Smooth muscle cell (in vitro differentiated cells): ENCODE measurements around the gene CCDC33. TPM values are rescaled to one million over a fixed set of nuclear protein-coding genes. Genes with fewer than 3 reads are reported as not detected.

ENCODE experiments used
- DNase-seq: peaks from one replicate; lab custom pipeline; 2025; ENCODE audit not compliant: unreplicated experiment; lab: John Stamatoyannopoulos, UW
- H2AFZ ChIP-seq: fragments of 200-600 bp; sonication (generic); 2 replicates; pipeline ENCODE4 v1.6.0; 2016; ENCODE audit warnings: antibody characterized with exemption, low read depth, mild to moderate bottlenecking
- H3F3A ChIP-seq: fragments of 200-600 bp; sonication (generic); 2 replicates; pipeline ENCODE4 v1.6.0; 2017; ENCODE audit warnings: antibody characterized with exemption, low read depth
- H3K27ac ChIP-seq: fragments of 200-600 bp; sonication (generic); 2 replicates; pipeline ENCODE4 v1.5.1; 2016; ENCODE audit warnings: low read depth, mild to moderate bottlenecking
- H3K27me3 ChIP-seq: fragments of 200-600 bp; sonication (generic); 2 replicates; pipeline ENCODE4 v1.6.1; 2016; ENCODE audit warnings: low read depth, mild to moderate bottlenecking
- H3K36me3 ChIP-seq: fragments of 200-600 bp; sonication (generic); 2 replicates; pipeline ENCODE4 v1.5.1; 2016; ENCODE audit warnings: low read depth
- H3K4me1 ChIP-seq: fragments of 200-600 bp; sonication (generic); 2 replicates; pipeline ENCODE4 v1.5.1; 2016; ENCODE audit warnings: low read depth
- H3K4me2 ChIP-seq: fragments of 200-600 bp; sonication (generic); 2 replicates; pipeline ENCODE4 v1.6.0; 2016; ENCODE audit warnings: mild to moderate bottlenecking
- H3K4me3 ChIP-seq: fragments of 200-600 bp; sonication (generic); 2 replicates; pipeline ENCODE4 v1.5.1; 2016; ENCODE audit warnings: mild to moderate bottlenecking
- H3K79me2 ChIP-seq: fragments of 200-600 bp; sonication (generic); 2 replicates; pipeline ENCODE4 v1.6.0; 2016; ENCODE audit warnings: low read depth, mild to moderate bottlenecking
- H3K9ac ChIP-seq: fragments of 200-600 bp; sonication (generic); 2 replicates; pipeline ENCODE4 v1.6.0; 2016; ENCODE audit warnings: low read depth
- H3K9me3 ChIP-seq: fragments of 200-600 bp; sonication (generic); replicated peaks from 2 replicates; pipeline ENCODE4 v1.5.1; 2016; ENCODE audit warnings: low read depth
- H4K20me1 ChIP-seq: fragments of 200-600 bp; sonication (generic); 2 replicates; pipeline ENCODE4 v1.6.0; 2016; ENCODE audit warnings: low read depth
- WGBS: methylation state at CpG from one replicate; pipeline ENCODE4 v1.1.7; 2016; ENCODE audit warnings: low lambda C conversion rate; 5-methylcytosine and 5-hydroxymethylcytosine counted together
- polyA plus RNA-seq: library from polyadenylated mRNA; unstranded; fragments of >200 nt; fragmentation: Nextera tagmentation; extraction: Ambion mirVana; gene quantifications from 2 replicates; pipeline ENCODE4 v1.2.1, GENCODE V29; 2016
- total RNA-seq: library from RNA; depleted of rRNA; stranded (reverse); fragments of >200 nt; gene quantifications from 2 replicates; pipeline ENCODE4 v1.2.3, GENCODE V29; 2014
- TF ChIP-seq, protein P1 (sequence below): fragments of 200-600 bp; sonication (generic); IDR thresholded peaks from 2 replicates; pipeline ENCODE4 v1.5.1; 2017; ENCODE audit warnings: borderline replicate concordance, mild to moderate bottlenecking, antibody characterized with exemption; ENCODE audit not compliant: insufficient read depth, poor library complexity, severe bottlenecking

Gene CCDC33
- total and polyA plus RNA-seq, 2 experiments from 2014 or later: 3.8 to 5.8 TPM

GRCh38 chr15:74245342-74245931, 9.3 kb downstream of the CCDC33 start:
- H3K9ac ChIP-seq: no peak overlapping the region
- TF ChIP-seq, protein P1, sequence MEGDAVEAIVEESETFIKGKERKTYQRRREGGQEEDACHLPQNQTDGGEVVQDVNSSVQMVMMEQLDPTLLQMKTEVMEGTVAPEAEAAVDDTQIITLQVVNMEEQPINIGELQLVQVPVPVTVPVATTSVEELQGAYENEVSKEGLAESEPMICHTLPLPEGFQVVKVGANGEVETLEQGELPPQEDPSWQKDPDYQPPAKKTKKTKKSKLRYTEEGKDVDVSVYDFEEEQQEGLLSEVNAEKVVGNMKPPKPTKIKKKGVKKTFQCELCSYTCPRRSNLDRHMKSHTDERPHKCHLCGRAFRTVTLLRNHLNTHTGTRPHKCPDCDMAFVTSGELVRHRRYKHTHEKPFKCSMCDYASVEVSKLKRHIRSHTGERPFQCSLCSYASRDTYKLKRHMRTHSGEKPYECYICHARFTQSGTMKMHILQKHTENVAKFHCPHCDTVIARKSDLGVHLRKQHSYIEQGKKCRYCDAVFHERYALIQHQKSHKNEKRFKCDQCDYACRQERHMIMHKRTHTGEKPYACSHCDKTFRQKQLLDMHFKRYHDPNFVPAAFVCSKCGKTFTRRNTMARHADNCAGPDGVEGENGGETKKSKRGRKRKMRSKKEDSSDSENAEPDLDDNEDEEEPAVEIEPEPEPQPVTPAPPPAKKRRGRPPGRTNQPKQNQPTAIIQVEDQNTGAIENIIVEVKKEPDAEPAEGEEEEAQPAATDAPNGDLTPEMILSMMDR: no peak
- no peaks in the 10 kb centered on the region for H3K27me3 ChIP-seq
- DNase-seq: no peak
- no peaks in the 10 kb centered on the region for H3K9me3 ChIP-seq
- H3K4me3 ChIP-seq: peak overlapping the region; percentile 27
- no peaks in the 10 kb centered on the region for H3K79me2 ChIP-seq
- WGBS: 6% methylated on average over 33 of the region's 36 CpGs
- peaks cover 10% of the 10 kb centered on the region for H3K4me1 ChIP-seq
- H3K4me2 ChIP-seq: peak overlapping the region; percentile 71
- no peak overlapping the region for H2AFZ ChIP-seq
- no peaks in the 10 kb centered on the region for H3K36me3 ChIP-seq
- peaks cover 2% of the 10 kb centered on the region for H3F3A ChIP-seq
- H4K20me1 ChIP-seq: no peaks in the 10 kb centered on the region
- no peak overlapping the region for H3K27ac ChIP-seq

DNA sequence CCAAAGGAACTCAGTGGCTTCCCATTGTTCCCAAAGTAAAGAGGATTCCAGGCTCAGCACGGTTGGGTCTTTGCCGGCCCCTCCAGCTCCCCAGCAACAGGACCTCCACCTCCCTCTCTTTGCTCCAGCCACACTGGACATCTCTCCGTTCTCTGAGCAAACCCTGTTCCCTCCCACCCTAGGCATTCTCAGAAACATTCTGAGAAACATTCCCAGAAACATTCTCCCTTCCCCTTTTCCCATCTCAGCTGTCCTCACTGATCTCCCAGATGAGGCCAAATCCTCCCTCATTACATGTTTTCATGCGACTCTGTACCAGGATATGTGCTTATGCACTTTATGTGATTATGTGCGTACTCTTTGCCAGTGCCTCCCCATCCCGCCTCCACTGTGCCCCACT, 14.1 kb downstream of the CCDC33 start:
- no peak overlapping the region for H3K9ac ChIP-seq
- H3K9me3 ChIP-seq: no peaks in the 10 kb centered on the region
- no peak overlapping the region for H3K4me3 ChIP-seq

DNA sequence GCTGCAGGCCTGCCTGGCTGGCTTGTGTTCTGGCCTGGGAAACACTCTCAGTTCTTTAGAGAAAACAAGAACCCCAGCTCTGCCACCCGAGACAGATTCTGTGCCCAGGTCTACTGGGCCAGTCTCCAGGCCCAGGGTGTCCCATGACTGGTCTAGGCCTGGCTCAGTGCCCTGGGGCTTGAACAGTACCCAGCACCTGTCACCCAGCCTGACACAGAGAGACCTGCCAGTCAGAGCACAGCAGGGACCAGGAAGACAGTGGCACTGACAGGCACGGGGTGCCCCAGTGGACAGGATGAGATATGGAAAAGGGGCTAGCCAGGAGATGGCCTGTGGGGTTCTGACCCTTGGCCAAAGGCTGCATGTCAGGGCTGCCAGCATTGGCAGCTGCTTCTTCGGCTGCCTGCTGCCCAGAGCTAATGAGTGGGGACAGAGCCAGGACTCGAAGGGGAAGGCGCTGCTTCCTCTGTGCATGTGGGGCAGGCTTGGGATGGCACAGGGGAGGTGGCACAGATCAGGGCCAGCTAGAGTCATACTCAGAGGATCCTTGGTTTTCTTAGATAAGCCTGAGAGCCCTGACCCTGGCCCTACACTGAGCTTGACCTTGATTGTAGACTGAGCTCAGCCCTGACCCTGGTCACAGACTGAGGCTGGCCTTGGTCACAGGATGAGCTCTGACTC, 15.1 kb downstream of the CCDC33 start:
- no peak for DNase-seq
- Histone ChIP-seq H3K4me2 (no peak overlapping the region), H2AFZ (no peak overlapping the region), H3K27ac (no peak overlapping the region), H4K20me1 (no peaks in the 10 kb centered on the region), H3K4me3 (no peak overlapping the region), H3K36me3 (no peaks in the 10 kb centered on the region), H3K79me2 (no peaks in the 10 kb centered on the region), H3F3A (peaks cover 4% of the 10 kb centered on the region), H3K9ac (no peak overlapping the region), H3K4me1 (no peaks in the 10 kb centered on the region), H3K27me3 (no peaks in the 10 kb centered on the region), H3K9me3 (no peaks in the 10 kb centered on the region)
- TF ChIP-seq, protein P1: no peak
- 91% methylated on average over 5 of the region's 5 CpGs for WGBS

More for the DNA sequence above, 14.1 kb downstream of the CCDC33 start:
- WGBS: 82% methylated on average over 6 of the region's 6 CpGs
- Histone ChIP-seq H3K27ac (no peak overlapping the region), H3F3A (peaks cover 4% of the 10 kb centered on the region), H2AFZ (no peak overlapping the region), H3K79me2 (no peaks in the 10 kb centered on the region), H4K20me1 (no peaks in the 10 kb centered on the region), H3K36me3 (no peaks in the 10 kb centered on the region), H3K4me1 (no peaks in the 10 kb centered on the region), H3K4me2 (no peak overlapping the region), H3K27me3 (no peaks in the 10 kb centered on the region)
- no peak for DNase-seq
- TF ChIP-seq, protein P1: no peak
